ENCODE measurements around the gene ST6GALNAC6. TPM values are rescaled to one million over a fixed set of nuclear protein-coding genes. Genes with fewer than 3 reads are reported as not detected.

ST6GALNAC6 gene
- polyA plus RNA-seq, 2 donors: 21.8 to 23.6 TPM

- Histone ChIP-seq H3K36me3 (ENCODE audit: control insufficient read depth in 2 of 2, insufficient read depth in 2 of 2, low read length in 1 of 2) (peaks cover 0 to 3% of the 10 kb centered on the region in 2 donors), H3K9me3 (ENCODE audit: control insufficient read depth in 2 of 2, insufficient read depth in 1 of 2, low read depth in 1 of 2, low read length in 1 of 2) (no peaks in the 10 kb centered on the region), H3K4me1 (ENCODE audit: control insufficient read depth in 2 of 2, insufficient read depth in 2 of 2, low read length in 1 of 2) (peaks cover 10 to 21% of the 10 kb centered on the region in 2 donors), H3K4me3 (ENCODE audit: low read depth in 1 of 2, low read length in 2 of 2) (no peak overlapping the region), H3K27ac (ENCODE audit: low read depth in 2 of 2, low read length in 1 of 2) (peak overlapping the region; percentile 88 to 96), H3K27me3 (ENCODE audit: control insufficient read depth in 1 of 2, insufficient read depth in 2 of 2, low read length in 2 of 2) (no peaks in the 10 kb centered on the region)
- WGBS, 2 donors: 83% methylated on average over 8 of the region's 8 CpGs
These were observed 19.0 kb upstream of the ST6GALNAC6 start for GRCh38 chr9:127918183-127919107.

GRCh38 chr9:127917603-127918002, 18.2 kb upstream of the ST6GALNAC6 start:
- H3K4me1 ChIP-seq (ENCODE audit: control insufficient read depth in 2 of 2, insufficient read depth in 2 of 2, low read length in 1 of 2): peaks cover 10 to 21% of the 10 kb centered on the region in 2 donors
- WGBS, 2 donors: 58 to 74% methylated on average over 6 of the region's 6 CpGs
- peaks cover 0 to 3% of the 10 kb centered on the region in 2 donors for H3K36me3 ChIP-seq (ENCODE audit: control insufficient read depth in 2 of 2, insufficient read depth in 2 of 2, low read length in 1 of 2)
- no peak overlapping the region for H3K4me3 ChIP-seq (ENCODE audit: low read depth in 1 of 2, low read length in 2 of 2)
- no peaks in the 10 kb centered on the region for H3K27me3 ChIP-seq (ENCODE audit: control insufficient read depth in 1 of 2, insufficient read depth in 2 of 2, low read length in 2 of 2)
- H3K9me3 ChIP-seq (ENCODE audit: control insufficient read depth in 2 of 2, insufficient read depth in 1 of 2, low read depth in 1 of 2, low read length in 1 of 2): no peaks in the 10 kb centered on the region
- H3K27ac ChIP-seq (ENCODE audit: low read depth in 2 of 2, low read length in 1 of 2): peak overlapping the region; percentile 87 to 88

- no peaks in the 10 kb centered on the region for H3K27me3 ChIP-seq (ENCODE audit: control insufficient read depth in 1 of 2, insufficient read depth in 2 of 2, low read length in 2 of 2)
- 1 to 2% methylated on average over 56 to 71 of the region's 71 CpGs for WGBS, 2 donors
- H3K27ac ChIP-seq (ENCODE audit: low read depth in 2 of 2, low read length in 1 of 2): peak within 1 kb of the TSS; percentile 87 to 88
- H3K36me3 ChIP-seq (ENCODE audit: control insufficient read depth in 2 of 2, insufficient read depth in 2 of 2, low read length in 1 of 2): peaks cover 0 to 9% of the 10 kb centered on the region in 2 donors
- no peaks in the 10 kb centered on the region for H3K9me3 ChIP-seq (ENCODE audit: control insufficient read depth in 2 of 2, insufficient read depth in 1 of 2, low read depth in 1 of 2, low read length in 1 of 2)
- peak within 1 kb of the TSS; percentile 59 to 83 for H3K4me3 ChIP-seq (ENCODE audit: low read depth in 1 of 2, low read length in 2 of 2)
- peaks cover 10 to 24% of the 10 kb centered on the region in 2 donors for H3K4me1 ChIP-seq (ENCODE audit: control insufficient read depth in 2 of 2, insufficient read depth in 2 of 2, low read length in 1 of 2)
These were observed 17.5 kb upstream of the ST6GALNAC6 start, which contains the start of gene ST6GALNAC4 for GRCh38 chr9:127916720-127917581. Gene ST6GALNAC4 (minus strand): TSS chr9:127917041. CDS start chr9:127916419, 622 bp downstream.

GRCh38 chr9:127915801-127916719, 16.7 kb upstream of the ST6GALNAC6 start:
- H3K27ac ChIP-seq (ENCODE audit: low read depth in 2 of 2, low read length in 1 of 2): peak overlapping the region in 1 of 2 donors; percentile 77
- peak overlapping the region; percentile 59 to 83 for H3K4me3 ChIP-seq (ENCODE audit: low read depth in 1 of 2, low read length in 2 of 2)
- peaks cover 10 to 24% of the 10 kb centered on the region in 2 donors for H3K4me1 ChIP-seq (ENCODE audit: control insufficient read depth in 2 of 2, insufficient read depth in 2 of 2, low read length in 1 of 2)
- H3K9me3 ChIP-seq (ENCODE audit: control insufficient read depth in 2 of 2, insufficient read depth in 1 of 2, low read depth in 1 of 2, low read length in 1 of 2): no peaks in the 10 kb centered on the region
- no peaks in the 10 kb centered on the region for H3K27me3 ChIP-seq (ENCODE audit: control insufficient read depth in 1 of 2, insufficient read depth in 2 of 2, low read length in 2 of 2)
- 23 to 35% methylated on average over 27 of the region's 27 CpGs for WGBS, 2 donors
- peaks cover 0 to 11% of the 10 kb centered on the region in 2 donors for H3K36me3 ChIP-seq (ENCODE audit: control insufficient read depth in 2 of 2, insufficient read depth in 2 of 2, low read length in 1 of 2)

GRCh38 chr9:127915325-127915752, 15.9 kb upstream of the ST6GALNAC6 start:
- H3K36me3 ChIP-seq (ENCODE audit: control insufficient read depth in 2 of 2, insufficient read depth in 2 of 2, low read length in 1 of 2): peaks cover 0 to 11% of the 10 kb centered on the region in 2 donors
- H3K27me3 ChIP-seq (ENCODE audit: control insufficient read depth in 1 of 2, insufficient read depth in 2 of 2, low read length in 2 of 2): no peaks in the 10 kb centered on the region
- H3K4me3 ChIP-seq (ENCODE audit: low read depth in 1 of 2, low read length in 2 of 2): peak overlapping the region in 1 of 2 donors; percentile 83
- H3K9me3 ChIP-seq (ENCODE audit: control insufficient read depth in 2 of 2, insufficient read depth in 1 of 2, low read depth in 1 of 2, low read length in 1 of 2): no peaks in the 10 kb centered on the region
- peaks cover 10 to 24% of the 10 kb centered on the region in 2 donors for H3K4me1 ChIP-seq (ENCODE audit: control insufficient read depth in 2 of 2, insufficient read depth in 2 of 2, low read length in 1 of 2)
- no peak overlapping the region for H3K27ac ChIP-seq (ENCODE audit: low read depth in 2 of 2, low read length in 1 of 2)
- 61 to 73% methylated on average over 5 of the region's 5 CpGs for WGBS, 2 donors

GRCh38 chr9:127913682-127914081, 14.3 kb upstream of the ST6GALNAC6 start:
- Histone ChIP-seq H3K36me3 (ENCODE audit: control insufficient read depth in 2 of 2, insufficient read depth in 2 of 2, low read length in 1 of 2) (peaks cover 0 to 16% of the 10 kb centered on the region in 2 donors), H3K27me3 (ENCODE audit: control insufficient read depth in 1 of 2, insufficient read depth in 2 of 2, low read length in 2 of 2) (no peaks in the 10 kb centered on the region), H3K27ac (ENCODE audit: low read depth in 2 of 2, low read length in 1 of 2) (no peak overlapping the region), H3K4me1 (ENCODE audit: control insufficient read depth in 2 of 2, insufficient read depth in 2 of 2, low read length in 1 of 2) (peaks cover 8 to 18% of the 10 kb centered on the region in 2 donors), H3K9me3 (ENCODE audit: control insufficient read depth in 2 of 2, insufficient read depth in 1 of 2, low read depth in 1 of 2, low read length in 1 of 2) (no peaks in the 10 kb centered on the region), H3K4me3 (ENCODE audit: low read depth in 1 of 2, low read length in 2 of 2) (no peak overlapping the region)
- WGBS, 2 donors: 96 to 97% methylated on average over 11 of the region's 11 CpGs

- H3K27me3 ChIP-seq (ENCODE audit: control insufficient read depth in 1 of 2, insufficient read depth in 2 of 2, low read length in 2 of 2): no peaks in the 10 kb centered on the region
- peak overlapping the region in 1 of 2 donors; percentile 6 for H3K27ac ChIP-seq (ENCODE audit: low read depth in 2 of 2, low read length in 1 of 2)
- no peaks in the 10 kb centered on the region for H3K9me3 ChIP-seq (ENCODE audit: control insufficient read depth in 2 of 2, insufficient read depth in 1 of 2, low read depth in 1 of 2, low read length in 1 of 2)
- H3K4me3 ChIP-seq (ENCODE audit: low read depth in 1 of 2, low read length in 2 of 2): no peak overlapping the region
- WGBS, 2 donors: 74 to 88% methylated on average over 5 of the region's 5 CpGs
- H3K4me1 ChIP-seq (ENCODE audit: control insufficient read depth in 2 of 2, insufficient read depth in 2 of 2, low read length in 1 of 2): peaks cover 8 to 14% of the 10 kb centered on the region in 2 donors
- peaks cover 0 to 16% of the 10 kb centered on the region in 2 donors for H3K36me3 ChIP-seq (ENCODE audit: control insufficient read depth in 2 of 2, insufficient read depth in 2 of 2, low read length in 1 of 2)
These were observed 13.5 kb upstream of the ST6GALNAC6 start for GRCh38 chr9:127912882-127913281.

- H3K4me3 ChIP-seq (ENCODE audit: low read depth in 1 of 2, low read length in 2 of 2): no peak overlapping the region
- H3K27me3 ChIP-seq (ENCODE audit: control insufficient read depth in 1 of 2, insufficient read depth in 2 of 2, low read length in 2 of 2): no peaks in the 10 kb centered on the region
- WGBS, 2 donors: 96 to 98% methylated on average over 31 of the region's 31 CpGs
- no peaks in the 10 kb centered on the region for H3K9me3 ChIP-seq (ENCODE audit: control insufficient read depth in 2 of 2, insufficient read depth in 1 of 2, low read depth in 1 of 2, low read length in 1 of 2)
- no peak overlapping the region for H3K27ac ChIP-seq (ENCODE audit: low read depth in 2 of 2, low read length in 1 of 2)
- H3K4me1 ChIP-seq (ENCODE audit: control insufficient read depth in 2 of 2, insufficient read depth in 2 of 2, low read length in 1 of 2): peaks cover 4 to 14% of the 10 kb centered on the region in 2 donors
- H3K36me3 ChIP-seq (ENCODE audit: control insufficient read depth in 2 of 2, insufficient read depth in 2 of 2, low read length in 1 of 2): peaks cover 0 to 19% of the 10 kb centered on the region in 2 donors
These were observed 12.9 kb upstream of the ST6GALNAC6 start for GRCh38 chr9:127912296-127912695.

All from esophagus (tissue), 2 donors.